Keratinocyte (primary cell): ENCODE results near the gene OR5V1. TPM values are rescaled to one million over a fixed set of nuclear protein-coding genes. Genes with fewer than 3 reads are reported as not detected.
"Not testable (repeated sequence)": the region's sequence is repeated elsewhere in the genome, so short reads cannot be mapped to it uniquely, and the experiment has no call there.

Experiments
- DNase-seq: peaks from one replicate; pipeline ENCODE4 v3.0.0-alpha.2; 2011; ENCODE audit warnings: low read depth, missing footprints, low spot score
- FAIRE-seq: peaks from 2 replicates; lab custom pipeline; 2011; peaks lifted over from hg19 to GRCh38; lab: Jason Lieb, UNC
- H2AFZ ChIP-seq: 2 replicates; pipeline ENCODE4 v1.6.0; 2012; ENCODE audit warnings: low read length, control low read depth, inconsistent platforms; ENCODE audit not compliant: control insufficient read depth
- H3K27ac ChIP-seq: 2 replicates; pipeline ENCODE4 v1.5.1; 2011; ENCODE audit warnings: low read length; ENCODE audit not compliant: control insufficient read depth, insufficient read depth
- H3K27me3 ChIP-seq: 3 replicates; pipeline ENCODE4 v1.6.0; 2011; ENCODE audit warnings: low read length; ENCODE audit not compliant: control insufficient read depth, insufficient read depth; ENCODE audit errors: extremely low read depth
- H3K36me3 ChIP-seq, 2 experiments: 2 replicates in 1 of 2; 3 replicates in 1 of 2; pipeline ENCODE4 v1.5.1; 2011; ENCODE audit warnings: low read length in 2 of 2, mild to moderate bottlenecking in 1 of 2; ENCODE audit not compliant: control insufficient read depth in 2 of 2, insufficient read depth in 2 of 2; ENCODE audit errors: extremely low read depth in 1 of 2
- H3K4me1 ChIP-seq: 3 replicates; pipeline ENCODE4 v1.5.1; 2011; ENCODE audit warnings: low read length; ENCODE audit not compliant: control insufficient read depth, insufficient read depth; ENCODE audit errors: extremely low read depth
- H3K4me2 ChIP-seq: 3 replicates; pipeline ENCODE4 v1.6.0; 2011; ENCODE audit warnings: low read depth, low read length; ENCODE audit not compliant: control insufficient read depth, insufficient read depth; ENCODE audit errors: extremely low read depth
- H3K4me3 ChIP-seq, 3 experiments: fragments of 200-600 bp in 1 of 3; sonication (generic) in 1 of 3; 2 replicates in 2 of 3; 3 replicates in 1 of 3; pipeline ENCODE4 v1.5.1; 2011 to 2016; ENCODE audit warnings: low read length in 3 of 3, mild to moderate bottlenecking in 3 of 3, control low read depth in 2 of 3, inconsistent platforms in 1 of 3, low read depth in 1 of 3, mixed read lengths in 1 of 3, mixed run types in 1 of 3, moderate library complexity in 1 of 3; ENCODE audit not compliant: control insufficient read depth in 2 of 3, insufficient read depth in 2 of 3; ENCODE audit errors: extremely low read depth in 1 of 3
- H3K79me2 ChIP-seq: 2 replicates; pipeline ENCODE4 v1.6.0; 2012; ENCODE audit warnings: low read length; ENCODE audit not compliant: control insufficient read depth, insufficient read depth
- H3K9ac ChIP-seq: 3 replicates; pipeline ENCODE4 v1.6.0; 2011; ENCODE audit warnings: low read length; ENCODE audit not compliant: control insufficient read depth, insufficient read depth; ENCODE audit errors: extremely low read depth
- H3K9me1 ChIP-seq: 3 replicates; pipeline ENCODE4 v1.6.0; 2011; ENCODE audit warnings: low read length; ENCODE audit not compliant: control insufficient read depth, insufficient read depth; ENCODE audit errors: extremely low read depth
- H3K9me3 ChIP-seq: 2 replicates; pipeline ENCODE4 v1.5.1; 2012; ENCODE audit warnings: low read depth, low read length; ENCODE audit not compliant: control insufficient read depth
- H4K20me1 ChIP-seq: 3 replicates; pipeline ENCODE4 v1.6.0; 2011; ENCODE audit warnings: low read length; ENCODE audit not compliant: control insufficient read depth, insufficient read depth; ENCODE audit errors: extremely low read depth
- CTCF ChIP-seq, 3 experiments: IDR thresholded peaks in 1 of 3; conservative IDR thresholded peaks in 1 of 3; optimal IDR thresholded peaks in 1 of 3; 2 replicates in 2 of 3; 3 replicates in 1 of 3; pipeline versions ENCODE3 to v1.5.1; 2011; ENCODE audit warnings: low read length in 3 of 3, mild to moderate bottlenecking in 3 of 3, moderate library complexity in 2 of 3, control low read depth in 1 of 3, inconsistent platforms in 1 of 3; ENCODE audit not compliant: insufficient read depth in 2 of 3; ENCODE audit errors: extremely low read depth in 1 of 3
- EZH2 ChIP-seq: IDR thresholded peaks from one replicate; pipeline ENCODE4 v1.6.1; 2012; ENCODE audit warnings: inconsistent platforms, mild to moderate bottlenecking, low read length, moderate library complexity
- dilution Hi-C: fragments of 300-500 bp; cut with MboI; formaldehyde crosslinking; loops from one replicate; pipeline ENCODE4 v1.7.0; 2020; ENCODE audit warnings: low sequenced_read_pairs; ENCODE audit not compliant: extremely low pct_ligation_motif_present
- polyA plus RNA-seq, 5 experiments: library from polyadenylated mRNA; depleted of rRNA in 3 of 5; stranded (reverse) in 3 of 5; stranded (forward) in 1 of 5; unstranded in 1 of 5; fragments of >200 nt; gene quantifications; 1 replicate in 1 of 5; 2 replicates in 3 of 5; 3 replicates in 1 of 5; pipeline versions ENCODE4 v1.2.1 to v1.2.3, GENCODE V29; 2011 to 2012; ENCODE audit warnings: missing spikeins in 2 of 5, low read depth in 1 of 5, low replicate concordance in 1 of 5

The OR5V1 gene
- polyA plus RNA-seq, 1 donor (not counting 4 experiments of a cell fraction or from before 2014, with no cell fraction given): not detected

- Histone ChIP-seq H3K27me3 (no peaks in the 10 kb centered on the region), H3K9me3 (no peaks in the 10 kb centered on the region), H3K27ac (no peak overlapping the region), H3K4me1 (no peaks in the 10 kb centered on the region), H3K9me1 (no peaks in the 10 kb centered on the region), H4K20me1 (no peaks in the 10 kb centered on the region), H3K4me3 (no peak overlapping the region), H3K9ac (no peak overlapping the region), H3K4me2 (no peak overlapping the region), H3K36me3 (no peaks in the 10 kb centered on the region), H3K79me2 (no peaks in the 10 kb centered on the region), H2AFZ (no peak overlapping the region)
- FAIRE-seq (no peak), DNase-seq (no peak)
- dilution Hi-C loops: no loop called here
- TF ChIP-seq CTCF (optimal IDR thresholded peaks at IDR 0.05 in 1 of 3, IDR thresholded peaks at IDR 0.05 in 1 of 3, conservative IDR thresholded peaks at IDR 0.05 in 1 of 3; ENCODE audit: extremely low read depth in 1 of 3, insufficient read depth in 2 of 3, low read length in 3 of 3) (no peak), EZH2 (no peak)
These were observed 13.1 kb downstream of the OR5V1 start for GRCh38 chr6:29355603-29356002.

GRCh38 chr6:29354980-29355379, 13.7 kb downstream of the OR5V1 start:
- Histone ChIP-seq H2AFZ (no peak overlapping the region), H3K4me3 (no peak overlapping the region), H3K9me3 (no peaks in the 10 kb centered on the region), H3K27me3 (no peaks in the 10 kb centered on the region), H3K36me3 (no peaks in the 10 kb centered on the region), H3K4me2 (no peak overlapping the region), H3K79me2 (no peaks in the 10 kb centered on the region), H3K4me1 (no peaks in the 10 kb centered on the region), H3K27ac (no peak overlapping the region), H4K20me1 (no peaks in the 10 kb centered on the region), H3K9ac (no peak overlapping the region), H3K9me1 (no peaks in the 10 kb centered on the region)
- DNase-seq (no peak), FAIRE-seq (no peak)
- dilution Hi-C loops: no loop called here
- TF ChIP-seq CTCF (optimal IDR thresholded peaks at IDR 0.05 in 1 of 3, IDR thresholded peaks at IDR 0.05 in 1 of 3, conservative IDR thresholded peaks at IDR 0.05 in 1 of 3; ENCODE audit: extremely low read depth in 1 of 3, insufficient read depth in 2 of 3, low read length in 3 of 3) (no peak), EZH2 (no peak)

- H4K20me1 ChIP-seq, H3K4me3 ChIP-seq, H3K79me2 ChIP-seq, H3K4me1 ChIP-seq, H3K9me3 ChIP-seq, H3K27me3 ChIP-seq, dilution Hi-C loops, DNase-seq, H3K9ac ChIP-seq, H3K27ac ChIP-seq, H3K36me3 ChIP-seq, H2AFZ ChIP-seq, H3K9me1 ChIP-seq, H3K4me2 ChIP-seq, FAIRE-seq: not testable (repeated sequence)
These were observed 19.3 kb downstream of the OR5V1 start for GRCh38 chr6:29349348-29349747.
